OCI-LY3 (cell line): ENCODE results near the gene BANK1.

Experiments
- H2AFZ ChIP-seq: fragments of 200-600, 300-600 bp; shearing (Covaris generic); 2 replicates; pipeline ENCODE4 v1.6.0; 2014; ENCODE audit warnings: antibody characterized with exemption, low read depth, low read length
- H3K27ac ChIP-seq: fragments of 200-600, 300-600 bp; sonication (generic); 2 replicates; pipeline ENCODE4 v1.5.1; 2014; ENCODE audit warnings: mild to moderate bottlenecking, low read length, moderate library complexity, mixed read lengths
- H3K27me3 ChIP-seq: fragments of 200-600, 300-600 bp; sonication (generic); 2 replicates; pipeline ENCODE4 v1.6.1; 2014; ENCODE audit warnings: low read depth, low read length, mixed read lengths
- H3K36me3 ChIP-seq: fragments of 200-600, 300-600 bp; sonication (generic); replicated peaks from 2 replicates; pipeline ENCODE3; 2014; ENCODE audit warnings: low read depth, low read length, mixed read lengths
- H3K4me1 ChIP-seq: fragments of 300-600, 200-600 bp; sonication (generic); 2 replicates; pipeline ENCODE4 v1.6.1; 2014; ENCODE audit warnings: low read length, mixed read lengths
- H3K4me2 ChIP-seq: fragments of 200-600, 300-600 bp; sonication (generic); 2 replicates; pipeline ENCODE4 v1.6.1; 2014; ENCODE audit warnings: low read length, mixed read lengths
- H3K4me3 ChIP-seq: fragments of 300-600, 200-600 bp; sonication (generic); 2 replicates; pipeline ENCODE4 v1.5.1; 2014; ENCODE audit warnings: antibody characterized with exemption, mild to moderate bottlenecking, low read length, moderate library complexity
- H3K79me2 ChIP-seq: fragments of 300-600, 200-600 bp; shearing (Covaris generic); 2 replicates; pipeline ENCODE4 v1.6.1; 2014; ENCODE audit warnings: mild to moderate bottlenecking, low read length, mixed read lengths
- H3K9ac ChIP-seq: fragments of 300-600, 200-600 bp; shearing (Covaris generic); 2 replicates; pipeline ENCODE4 v1.6.0; 2014; ENCODE audit warnings: mild to moderate bottlenecking, low read length, moderate library complexity
- H3K9me3 ChIP-seq: fragments of 200-600, 300-600 bp; shearing (Covaris generic); 2 replicates; pipeline ENCODE4 v1.6.1; 2014; ENCODE audit warnings: low read length, mixed read lengths; ENCODE audit not compliant: insufficient read depth
- H4K20me1 ChIP-seq: fragments of 200-600, 300-600 bp; sonication (generic); 2 replicates; pipeline ENCODE4 v1.6.1; 2016; ENCODE audit warnings: low read length, mixed read lengths; ENCODE audit not compliant: insufficient read depth
- EZH2phosphoT487 ChIP-seq: fragments of 200-600 bp; shearing (Covaris generic); IDR thresholded peaks from 2 replicates; pipeline ENCODE4 v1.6.1; 2018; ENCODE audit warnings: antibody characterized with exemption, mixed run types, low read depth
- TF ChIP-seq, protein P1 (sequence below): fragments of 200-600, 300-600 bp; sonication (generic); IDR thresholded peaks from 2 replicates; pipeline ENCODE4 v1.5.1; 2014; ENCODE audit warnings: antibody characterized with exemption, low read length, low read depth

Gene BANK1

DNA sequence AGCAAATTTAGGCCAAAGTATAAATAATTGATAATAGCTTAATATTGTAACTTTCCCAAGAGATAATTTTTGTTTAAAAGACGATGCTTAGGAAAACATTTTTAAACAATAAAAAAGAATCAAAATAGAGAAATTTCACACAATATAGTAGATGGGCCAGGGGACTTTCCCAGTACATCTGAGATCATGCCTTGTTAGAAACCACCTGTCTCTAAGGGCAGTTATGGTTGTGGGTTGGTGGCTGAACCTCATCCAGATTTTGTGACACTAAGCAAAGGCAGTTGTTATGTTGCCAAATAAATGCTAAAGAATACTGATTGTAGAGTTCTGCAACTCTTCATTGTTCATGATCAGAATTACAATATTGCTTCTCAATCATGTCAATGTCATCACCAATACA lies 270.6 kb downstream of the BANK1 start:
- H3K4me1 ChIP-seq, result peaks cover 6% of the 10 kb centered on the region; the same call in 1 of the 2 replicates
- TF ChIP-seq, protein P1, sequence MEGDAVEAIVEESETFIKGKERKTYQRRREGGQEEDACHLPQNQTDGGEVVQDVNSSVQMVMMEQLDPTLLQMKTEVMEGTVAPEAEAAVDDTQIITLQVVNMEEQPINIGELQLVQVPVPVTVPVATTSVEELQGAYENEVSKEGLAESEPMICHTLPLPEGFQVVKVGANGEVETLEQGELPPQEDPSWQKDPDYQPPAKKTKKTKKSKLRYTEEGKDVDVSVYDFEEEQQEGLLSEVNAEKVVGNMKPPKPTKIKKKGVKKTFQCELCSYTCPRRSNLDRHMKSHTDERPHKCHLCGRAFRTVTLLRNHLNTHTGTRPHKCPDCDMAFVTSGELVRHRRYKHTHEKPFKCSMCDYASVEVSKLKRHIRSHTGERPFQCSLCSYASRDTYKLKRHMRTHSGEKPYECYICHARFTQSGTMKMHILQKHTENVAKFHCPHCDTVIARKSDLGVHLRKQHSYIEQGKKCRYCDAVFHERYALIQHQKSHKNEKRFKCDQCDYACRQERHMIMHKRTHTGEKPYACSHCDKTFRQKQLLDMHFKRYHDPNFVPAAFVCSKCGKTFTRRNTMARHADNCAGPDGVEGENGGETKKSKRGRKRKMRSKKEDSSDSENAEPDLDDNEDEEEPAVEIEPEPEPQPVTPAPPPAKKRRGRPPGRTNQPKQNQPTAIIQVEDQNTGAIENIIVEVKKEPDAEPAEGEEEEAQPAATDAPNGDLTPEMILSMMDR, result no peak
- no peak for TF ChIP-seq EZH2phosphoT487

DNA sequence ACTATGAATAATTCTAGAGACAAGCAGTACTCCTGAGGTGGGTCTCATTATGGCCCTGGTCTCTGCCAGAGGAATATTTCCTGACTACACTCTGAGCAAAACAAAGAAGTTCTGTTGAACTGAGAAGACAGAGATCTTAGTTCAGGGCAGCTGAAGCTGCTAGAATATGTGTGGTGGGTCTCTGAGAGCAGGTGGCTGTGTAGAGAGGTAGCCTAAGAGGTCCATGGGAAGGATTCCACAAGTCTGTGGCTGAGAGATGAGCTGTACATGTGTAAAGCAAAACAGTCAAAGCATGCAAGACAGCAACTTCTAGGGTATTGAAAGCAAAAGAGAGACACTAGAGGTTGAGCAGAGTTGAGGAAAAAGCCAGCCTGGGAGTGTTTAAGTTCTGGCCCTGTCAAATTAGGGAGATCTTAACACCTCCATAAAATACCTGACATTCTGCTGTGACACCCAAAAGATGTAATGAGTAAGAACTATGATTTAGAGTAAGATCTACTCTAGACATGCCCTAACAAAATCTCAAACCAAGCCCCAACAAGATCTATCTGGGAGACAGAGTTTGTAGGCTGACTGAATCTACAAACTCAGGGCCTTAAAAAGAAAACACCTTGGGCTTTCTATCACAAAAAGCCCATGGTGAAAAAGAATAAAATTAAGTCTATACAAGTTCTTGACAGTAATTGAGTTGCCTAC lies 274.4 kb downstream of the BANK1 start:
- Histone ChIP-seq H3K27ac (no peak overlapping the region), H2AFZ (no peak overlapping the region), H3K4me1 (peaks cover 6% of the 10 kb centered on the region; the same call in 1 of the 2 replicates), H4K20me1 (no peaks in the 10 kb centered on the region), H3K4me3 (no peak overlapping the region), H3K9me3 (no peaks in the 10 kb centered on the region), H3K79me2 (no peaks in the 10 kb centered on the region), H3K4me2 (no peak overlapping the region), H3K27me3 (no peaks in the 10 kb centered on the region), H3K36me3 (no peaks in the 10 kb centered on the region), H3K9ac (no peak overlapping the region)
- no peak for TF ChIP-seq EZH2phosphoT487
- TF ChIP-seq, protein P1, result no peak

More for the DNA sequence above, 270.6 kb downstream of the BANK1 start:
- Histone ChIP-seq H3K36me3 (no peaks in the 10 kb centered on the region), H4K20me1 (no peaks in the 10 kb centered on the region), H3K4me2 (no peak overlapping the region), H2AFZ (no peak overlapping the region), H3K9ac (no peak overlapping the region), H3K79me2 (no peaks in the 10 kb centered on the region), H3K4me3 (no peak overlapping the region), H3K27ac (no peak overlapping the region), H3K9me3 (no peaks in the 10 kb centered on the region), H3K27me3 (no peaks in the 10 kb centered on the region)

DNA sequence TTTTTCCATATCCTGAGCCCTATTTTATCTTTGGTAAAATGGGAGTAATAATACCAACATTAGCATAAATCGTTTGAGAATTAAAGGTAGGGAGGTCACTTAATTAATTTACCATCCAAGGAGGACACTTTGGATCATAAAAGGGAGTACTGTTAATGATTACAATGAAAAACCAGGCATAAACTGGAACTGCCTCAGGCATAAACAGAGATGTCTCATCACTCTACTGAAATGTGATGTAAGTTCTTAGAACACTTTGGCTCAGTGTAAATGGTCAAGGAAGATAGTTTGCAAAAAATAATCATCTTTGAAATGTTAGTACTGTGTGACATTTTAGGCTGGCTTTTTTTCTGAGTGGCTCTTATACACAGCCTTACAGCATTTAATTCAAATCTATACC lies 286.1 kb downstream of the BANK1 start:
- H3K4me3 ChIP-seq, result no peak overlapping the region
- no peaks in the 10 kb centered on the region for H3K27me3 ChIP-seq
- no peak overlapping the region for H3K9ac ChIP-seq
- no peak overlapping the region for H3K27ac ChIP-seq
- no peak overlapping the region for H2AFZ ChIP-seq
- H4K20me1 ChIP-seq, result no peaks in the 10 kb centered on the region
- H3K36me3 ChIP-seq, result no peaks in the 10 kb centered on the region
- no peak for TF ChIP-seq EZH2phosphoT487
- no peaks in the 10 kb centered on the region for H3K9me3 ChIP-seq
- H3K79me2 ChIP-seq, result no peaks in the 10 kb centered on the region
- no peak overlapping the region for H3K4me2 ChIP-seq
- no peaks in the 10 kb centered on the region for H3K4me1 ChIP-seq

DNA sequence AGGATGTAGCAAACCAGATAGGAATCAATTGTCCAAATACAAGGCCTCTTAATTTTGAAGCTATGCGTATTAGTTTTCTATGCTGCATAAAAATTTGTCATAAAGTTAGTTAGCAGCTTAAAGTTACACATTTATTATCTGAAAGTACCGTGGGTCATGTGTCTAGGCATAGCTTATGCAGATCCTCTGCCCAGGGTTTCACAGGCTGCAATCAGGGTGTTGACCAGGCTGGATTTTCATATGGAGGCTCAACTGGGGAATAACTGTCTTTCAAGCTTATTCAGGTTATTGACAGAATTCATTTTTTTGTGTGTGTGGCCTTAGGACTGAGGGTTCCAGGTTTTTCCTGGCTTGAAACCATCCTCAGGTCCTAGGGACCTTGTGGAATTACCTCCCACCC lies 289.7 kb downstream of the BANK1 start:
- Histone ChIP-seq H3K4me2 (no peak overlapping the region), H4K20me1 (no peaks in the 10 kb centered on the region), H3K36me3 (no peaks in the 10 kb centered on the region), H3K9ac (no peak overlapping the region), H3K27me3 (no peaks in the 10 kb centered on the region), H3K79me2 (no peaks in the 10 kb centered on the region), H2AFZ (no peak overlapping the region), H3K9me3 (no peaks in the 10 kb centered on the region), H3K4me3 (no peak overlapping the region), H3K4me1 (no peaks in the 10 kb centered on the region), H3K27ac (no peak overlapping the region)
- TF ChIP-seq EZH2phosphoT487, result no peak
- TF ChIP-seq, protein P1, result no peak
